Left lobe of liver (tissue), 2 donors: ENCODE results near the gene RPE65. TPM values are rescaled to one million over a fixed set of nuclear protein-coding genes. Genes with fewer than 3 reads are reported as not detected.
"Not testable (repeated sequence)": the region's sequence is repeated elsewhere in the genome, so short reads cannot be mapped to it uniquely, and the experiment has no call there.

ENCODE experiments used
- ATAC-seq: fragments of 200-7000 bp; cut with Tn5 transposase; one replicate; pipeline ENCODE4 v1.9.1; 2020; ENCODE audit warnings: mild to moderate bottlenecking, moderate library complexity
- DNase-seq: peaks from one replicate; pipeline ENCODE4 v3.0.0-alpha.2; 2020; ENCODE audit warnings: low spot score
- total RNA-seq: library from RNA; stranded (reverse); gene quantifications from one replicate; pipeline ENCODE4 v1.2.1, GENCODE V29; 2021
- donor health status: DM: no; HTN: no; CAD: no; lungs with moderate emphysema.
- donor health status: DM: no; HTN: yes; CAD: no.

Gene RPE65
- not detected for total RNA-seq

- ATAC-seq = no peak
- DNase-seq = no peak
Measured at GRCh38 chr1:68449901-68450300, at the start of gene RPE65. TSS of gene RPE65 (minus strand) at chr1:68449954. CDS start at chr1:68449905, 49 bp downstream.

GRCh38 chr1:68497358-68497698, 47.6 kb upstream of the RPE65 start:
- ATAC-seq (no peak), DNase-seq (no peak)

GRCh38 chr1:68496680-68497357, 47.1 kb upstream of the RPE65 start, which contains the start of gene DEPDC1:
TSS of gene DEPDC1 (minus strand) at chr1:68497082. CDS start at chr1:68496999, 83 bp downstream.
- ATAC-seq (peak; percentile 99), DNase-seq (peak; percentile 94)

- DNase-seq = no peak
- ATAC-seq = no peak
Measured at GRCh38 chr1:68495968-68496679, 46.4 kb upstream of the RPE65 start.

- DNase-seq = no peak
- ATAC-seq = no peak
Measured at GRCh38 chr1:68495532-68495931, 45.8 kb upstream of the RPE65 start.

- DNase-seq = no peak
- no peak for ATAC-seq
Measured at GRCh38 chr1:68493193-68493592, 43.4 kb upstream of the RPE65 start.

GRCh38 chr1:68492255-68492654, 42.5 kb upstream of the RPE65 start:
- DNase-seq, ATAC-seq: not testable (repeated sequence)

GRCh38 chr1:68490046-68490651, 40.4 kb upstream of the RPE65 start:
- no peak for DNase-seq
- no peak for ATAC-seq

- ATAC-seq (no peak), DNase-seq (no peak)
Measured at GRCh38 chr1:68485431-68486022, 35.8 kb upstream of the RPE65 start.

- ATAC-seq = no peak
- no peak for DNase-seq
Measured at GRCh38 chr1:68484618-68485017, 34.9 kb upstream of the RPE65 start.

- no peak for DNase-seq
- ATAC-seq = no peak
Measured at GRCh38 chr1:68481041-68481440, 31.3 kb upstream of the RPE65 start.

GRCh38 chr1:68479501-68479900, 29.7 kb upstream of the RPE65 start:
- no peak for DNase-seq

GRCh38 chr1:68478662-68479061, 28.9 kb upstream of the RPE65 start:
- DNase-seq (no peak), ATAC-seq (no peak)

More at GRCh38 chr1:68479501-68479900, 29.7 kb upstream of the RPE65 start:
- no peak for ATAC-seq

- not testable (repeated sequence) for ATAC-seq, DNase-seq
Measured at GRCh38 chr1:68476626-68477025, 26.9 kb upstream of the RPE65 start.

- DNase-seq (no peak), ATAC-seq (no peak)
Measured at GRCh38 chr1:68473060-68473459, 23.3 kb upstream of the RPE65 start.

- DNase-seq (no peak), ATAC-seq (peak; percentile 39)
Measured at GRCh38 chr1:68470388-68470970, 20.7 kb upstream of the RPE65 start.

GRCh38 chr1:68464891-68465290, 15.1 kb upstream of the RPE65 start:
- no peak for DNase-seq
- ATAC-seq = no peak

GRCh38 chr1:68460935-68461334, 11.2 kb upstream of the RPE65 start:
- DNase-seq = no peak
- ATAC-seq = no peak

GRCh38 chr1:68459796-68460195, 10.0 kb upstream of the RPE65 start:
- DNase-seq = no peak
- ATAC-seq = no peak

GRCh38 chr1:68459091-68459490, 9.3 kb upstream of the RPE65 start:
- no peak for ATAC-seq
- no peak for DNase-seq

- no peak for DNase-seq
- no peak for ATAC-seq
Measured at GRCh38 chr1:68456202-68456601, 6.4 kb upstream of the RPE65 start.
